Esophagus muscularis mucosa (tissue), 3 donors: ENCODE measurements around the gene SCNN1B.

Experiments
- CTCF ChIP-seq, 3 experiments: fragments of 200-600 bp in 2 of 3; fragments of 450-650 bp in 1 of 3; sonication (generic) in 2 of 3; IDR thresholded peaks; one replicate each; pipeline ENCODE4 v1.5.1; 2017 to 2019; ENCODE audit warnings: antibody characterized with exemption in 3 of 3, mild to moderate bottlenecking in 2 of 3, moderate library complexity in 1 of 3
- POLR2A ChIP-seq: fragments of 450-650 bp; IDR thresholded peaks from one replicate; pipeline ENCODE4 v1.6.1; 2017; ENCODE audit warnings: antibody characterized with exemption, moderate library complexity, mild to moderate bottlenecking, low read depth

DNA sequence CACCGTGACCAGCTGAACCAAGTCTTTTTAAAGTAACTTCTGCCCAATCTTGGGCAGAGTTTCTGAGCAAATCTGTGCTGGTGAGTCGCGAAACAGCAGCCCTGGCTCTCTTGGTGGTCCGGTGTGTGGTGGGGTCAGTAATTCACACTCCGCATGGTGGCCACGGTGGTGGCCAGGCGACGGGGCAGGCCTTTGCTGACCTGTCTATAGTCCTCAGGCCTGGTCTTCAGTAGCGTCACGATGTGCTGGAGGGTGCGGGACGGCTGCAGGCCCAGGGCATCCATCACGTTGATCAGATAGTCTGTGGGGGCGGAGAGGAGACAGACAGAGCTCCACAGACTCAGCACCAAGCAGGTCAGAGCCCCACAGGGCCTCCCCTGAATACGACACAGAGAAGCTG is 86.7 kb downstream of the SCNN1B start:
- TF ChIP-seq CTCF (IDR thresholded peaks at IDR 0.05) (no peak), POLR2A (no peak)
